NCI-H345 treated with DMSO at 0.1 percent for 48 hours (cell line): ENCODE results near the gene RASGRF1.
A peak's percentile ranks its signal among the peaks of the same experiment; 100 is the strongest.
"Not testable (repeated sequence)": the region's sequence is repeated elsewhere in the genome, so short reads cannot be mapped to it uniquely, and the experiment has no call there.

Experiments
- DNase-seq: peaks from one replicate; lab custom pipeline; 2025; ENCODE audit not compliant: unreplicated experiment; lab: John Stamatoyannopoulos, UW

Gene RASGRF1

DNA sequence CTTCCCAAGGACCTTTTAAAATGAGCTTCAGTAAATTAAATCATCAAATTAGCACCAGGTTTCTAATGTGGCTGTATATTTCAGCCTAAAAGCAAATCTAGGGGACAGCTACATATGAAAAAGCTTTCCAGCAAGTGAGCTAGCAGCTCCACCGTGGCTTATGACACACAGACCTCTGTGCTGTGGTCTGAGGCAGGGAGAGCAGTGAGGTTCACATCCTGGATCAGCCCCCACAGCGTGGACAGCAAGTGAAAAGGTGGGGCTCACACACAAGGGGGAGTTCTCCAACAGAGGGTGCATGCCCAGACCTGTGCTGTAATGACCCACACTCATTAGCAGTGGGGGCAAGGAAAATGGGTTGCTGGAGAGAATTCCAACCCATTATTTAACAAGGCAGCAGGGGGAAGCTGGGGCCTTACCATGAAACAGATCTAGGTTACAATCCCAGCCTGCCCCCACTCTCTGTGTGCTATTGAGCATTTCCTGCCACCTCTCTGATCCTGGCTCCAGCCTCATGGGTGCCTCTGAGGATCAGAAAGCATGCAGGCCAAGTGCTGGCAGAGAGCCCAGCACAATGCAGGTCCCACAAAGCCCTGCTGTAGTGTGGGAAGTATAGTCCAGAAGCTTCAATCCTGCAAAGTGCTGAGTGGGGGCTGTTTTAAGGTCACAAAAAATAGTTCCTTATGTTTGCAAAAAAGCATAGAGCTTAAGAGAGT lies 48.2 kb downstream of the RASGRF1 start:
- DNase-seq = no peak

- peak; percentile 68 for DNase-seq
Measured at GRCh38 chr15:79041601-79042168, 48.9 kb downstream of the RASGRF1 start.

GRCh38 chr15:79037848-79038247 lies 52.7 kb downstream of the RASGRF1 start:
- DNase-seq = no peak

DNA sequence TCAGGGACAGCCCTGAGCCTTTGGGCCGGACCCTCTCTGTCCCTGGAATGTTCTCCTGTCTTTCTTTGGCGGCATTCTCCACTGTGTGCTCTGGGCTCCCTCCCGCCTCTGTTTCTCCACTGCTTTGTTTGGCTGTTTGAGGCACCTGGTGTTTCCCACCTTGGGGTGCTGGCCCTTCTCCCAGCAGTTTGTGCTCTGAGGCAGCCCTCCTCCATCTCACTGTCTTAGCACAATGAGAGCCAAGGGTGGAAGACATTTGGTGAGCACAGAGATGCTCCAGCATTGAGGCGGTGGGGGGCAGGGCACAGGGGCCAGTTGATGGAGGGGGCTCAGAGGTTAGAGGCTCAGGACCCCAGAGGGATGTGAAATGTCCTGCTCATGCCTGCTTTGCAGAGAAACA lies 54.3 kb downstream of the RASGRF1 start:
- DNase-seq = no peak

DNA sequence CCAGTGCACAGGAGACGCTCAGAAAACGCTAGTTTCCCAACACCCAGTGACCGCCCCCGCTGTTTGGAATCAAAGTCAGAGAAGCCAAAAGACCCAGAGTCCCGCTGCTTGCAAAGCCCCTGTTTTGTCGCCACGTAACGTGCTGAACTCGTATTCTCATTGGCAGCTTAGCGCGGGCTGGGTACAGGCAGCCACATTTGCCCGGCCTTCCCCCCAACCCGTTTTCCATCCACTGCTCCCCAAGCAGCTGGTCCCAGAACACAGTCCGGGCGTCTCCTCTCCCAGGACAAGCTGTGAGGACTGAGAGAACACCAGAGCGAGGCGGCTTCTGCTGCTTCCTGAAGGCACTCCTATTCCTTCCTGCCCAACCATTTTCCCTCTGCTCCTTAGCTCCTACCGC lies 54.8 kb downstream of the RASGRF1 start:
- no peak for DNase-seq

GRCh38 chr15:79035111-79035601 lies 55.4 kb downstream of the RASGRF1 start:
- no peak for DNase-seq

- no peak for DNase-seq
Measured at GRCh38 chr15:79034284-79034683, 56.3 kb downstream of the RASGRF1 start.

DNA sequence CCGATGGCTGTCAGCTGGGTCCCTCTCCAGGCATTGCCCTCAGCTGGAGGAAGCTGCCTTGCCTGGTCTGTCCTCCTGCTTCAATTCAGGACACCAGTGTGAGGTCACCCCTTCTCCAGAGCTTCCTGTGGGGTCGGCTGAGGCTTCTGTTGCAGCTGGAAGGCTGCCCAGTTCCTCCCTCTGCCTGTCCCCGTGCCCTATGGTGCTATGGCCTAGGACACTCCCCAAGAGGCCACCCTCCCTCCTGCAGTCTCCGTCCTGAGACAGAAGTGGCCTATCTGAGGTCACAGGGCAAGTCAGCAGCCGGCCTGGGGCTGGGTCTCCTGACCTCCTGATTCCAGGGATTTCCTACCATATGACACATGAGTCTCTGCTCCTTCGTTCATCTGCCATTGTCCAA lies 57.9 kb downstream of the RASGRF1 start:
- DNase-seq = no peak

DNA sequence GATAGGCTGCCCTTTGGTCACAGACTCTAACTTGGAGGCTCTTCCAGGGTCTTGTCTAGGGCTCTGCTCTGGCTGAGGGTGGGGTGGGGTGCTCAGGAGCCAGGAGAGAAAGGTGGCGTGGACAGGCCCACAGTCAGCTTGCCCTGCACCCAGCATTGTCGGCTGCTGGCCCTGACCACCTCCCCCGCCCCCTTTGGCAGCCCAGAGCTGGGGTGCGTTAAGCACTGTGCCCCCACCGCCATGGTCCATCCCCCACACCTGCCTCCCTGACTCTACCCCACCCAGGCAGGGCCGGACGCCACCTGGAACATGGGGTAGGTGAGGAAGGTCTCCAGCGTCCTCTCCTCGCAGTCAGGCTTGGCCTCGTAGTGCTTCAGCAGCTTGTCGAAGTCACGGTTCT lies 58.8 kb downstream of the RASGRF1 start:
- DNase-seq = no peak

- no peak for DNase-seq
Measured at GRCh38 chr15:79031201-79031600, 59.4 kb downstream of the RASGRF1 start.

- no peak for DNase-seq
Measured at GRCh38 chr15:79030470-79030869, 60.1 kb downstream of the RASGRF1 start.

DNA sequence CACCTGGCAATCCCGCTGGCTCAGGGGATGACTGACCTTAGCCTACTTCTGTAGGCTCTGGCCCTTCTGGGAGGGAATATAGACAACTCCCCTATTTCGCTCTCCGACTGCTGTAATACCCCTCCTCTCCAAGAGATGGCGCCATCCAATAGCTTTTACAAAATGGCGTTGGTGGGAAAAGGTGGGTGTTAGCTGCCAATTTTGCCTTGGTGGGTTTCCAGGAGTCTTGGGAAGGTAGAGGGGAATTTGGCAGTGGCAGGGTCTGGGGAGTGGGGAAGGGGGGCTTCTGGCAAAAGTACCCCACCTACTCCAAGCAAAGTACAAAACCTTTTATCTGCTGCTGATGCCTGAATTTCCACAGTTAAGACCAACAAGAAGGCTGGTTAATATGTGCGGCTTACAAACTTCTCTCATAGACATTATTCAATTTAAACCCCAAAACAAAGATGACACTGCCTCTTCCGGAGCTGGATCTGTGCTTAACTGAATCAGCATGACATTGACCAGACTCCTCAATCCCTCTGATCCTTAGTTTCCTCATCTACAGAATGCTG lies 62.1 kb downstream of the RASGRF1 start:
- peak; percentile 14 for DNase-seq

- DNase-seq = no peak
Measured at GRCh38 chr15:79027532-79028410, 62.8 kb downstream of the RASGRF1 start.

DNA sequence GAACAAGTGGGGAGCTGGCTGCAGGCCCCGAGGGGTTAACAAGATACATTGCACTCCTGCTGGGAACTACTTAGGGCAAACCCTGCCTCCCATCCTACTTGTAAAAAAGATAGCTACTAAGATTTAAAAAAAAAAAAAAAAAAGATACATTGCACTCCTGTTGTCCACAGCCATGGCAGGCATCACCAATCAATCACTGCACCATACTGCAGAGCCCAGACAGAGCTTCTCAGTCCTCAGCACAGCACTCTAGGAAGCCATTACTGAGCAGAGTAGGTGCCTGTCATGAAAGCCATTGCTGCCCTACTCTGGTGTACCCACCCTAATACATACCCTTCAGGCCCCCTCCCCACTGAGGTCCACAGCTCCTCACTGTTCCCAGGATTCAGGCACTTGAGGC lies 64.8 kb downstream of the RASGRF1 start:
- DNase-seq = no peak

DNA sequence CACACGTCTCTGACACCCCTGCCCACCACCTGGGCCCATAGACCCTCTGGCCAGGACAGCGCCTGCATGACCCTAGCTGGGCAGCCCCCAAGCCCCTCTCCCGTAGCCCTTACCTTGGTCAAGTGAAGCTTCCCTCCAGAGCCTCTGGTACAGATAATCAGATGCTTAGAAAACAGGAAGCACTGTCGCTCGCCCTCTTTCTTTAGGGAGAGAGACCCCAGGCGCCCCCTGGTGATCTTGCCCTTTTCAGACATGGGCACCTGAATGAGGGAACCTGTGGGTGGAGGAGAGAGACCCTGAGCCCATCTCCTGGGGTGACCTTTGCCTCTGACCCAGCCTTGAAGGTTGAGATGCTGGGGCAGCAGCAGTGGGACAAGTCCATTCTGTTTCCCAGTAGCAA lies 65.4 kb downstream of the RASGRF1 start:
- no peak for DNase-seq

GRCh38 chr15:79024493-79024892 lies 66.1 kb downstream of the RASGRF1 start:
- not testable (repeated sequence) for DNase-seq

DNA sequence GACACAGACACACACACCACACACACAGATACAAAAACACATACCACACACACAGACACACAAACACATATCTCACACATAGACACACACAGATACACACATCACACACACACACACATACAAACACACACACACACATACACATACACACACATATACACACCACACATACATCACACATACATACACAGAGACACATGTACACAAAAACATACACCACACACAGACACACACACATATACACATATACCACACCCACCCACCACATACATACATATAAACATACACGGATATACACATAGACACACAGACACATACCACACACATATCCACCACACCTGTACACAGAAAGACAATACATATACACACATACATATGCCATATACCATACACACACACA lies 66.7 kb downstream of the RASGRF1 start:
- DNase-seq = no peak

- no peak for DNase-seq
Measured at GRCh38 chr15:79023546-79023890, 67.1 kb downstream of the RASGRF1 start.

GRCh38 chr15:79018960-79019359 lies 71.6 kb downstream of the RASGRF1 start:
- no peak for DNase-seq

DNA sequence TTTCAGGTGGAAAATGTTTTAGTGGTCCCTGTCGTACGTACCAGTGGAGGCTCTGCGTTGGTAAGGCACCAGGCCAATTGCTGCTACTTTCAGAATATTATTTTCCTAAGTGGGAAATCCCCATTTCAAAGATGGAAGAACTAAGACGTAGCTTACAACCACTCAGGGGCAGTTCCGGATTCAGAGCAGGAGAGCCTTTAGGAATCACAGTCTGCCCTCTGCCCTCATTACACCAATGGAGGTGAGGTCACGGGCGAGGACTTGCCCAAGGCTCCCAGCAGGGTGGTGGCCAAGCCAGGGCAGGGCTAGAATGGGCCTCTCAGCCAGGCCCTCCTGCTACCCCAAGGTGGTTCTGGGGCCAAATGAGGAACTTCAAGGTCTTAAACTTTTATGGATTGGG lies 72.6 kb downstream of the RASGRF1 start:
- no peak for DNase-seq

DNA sequence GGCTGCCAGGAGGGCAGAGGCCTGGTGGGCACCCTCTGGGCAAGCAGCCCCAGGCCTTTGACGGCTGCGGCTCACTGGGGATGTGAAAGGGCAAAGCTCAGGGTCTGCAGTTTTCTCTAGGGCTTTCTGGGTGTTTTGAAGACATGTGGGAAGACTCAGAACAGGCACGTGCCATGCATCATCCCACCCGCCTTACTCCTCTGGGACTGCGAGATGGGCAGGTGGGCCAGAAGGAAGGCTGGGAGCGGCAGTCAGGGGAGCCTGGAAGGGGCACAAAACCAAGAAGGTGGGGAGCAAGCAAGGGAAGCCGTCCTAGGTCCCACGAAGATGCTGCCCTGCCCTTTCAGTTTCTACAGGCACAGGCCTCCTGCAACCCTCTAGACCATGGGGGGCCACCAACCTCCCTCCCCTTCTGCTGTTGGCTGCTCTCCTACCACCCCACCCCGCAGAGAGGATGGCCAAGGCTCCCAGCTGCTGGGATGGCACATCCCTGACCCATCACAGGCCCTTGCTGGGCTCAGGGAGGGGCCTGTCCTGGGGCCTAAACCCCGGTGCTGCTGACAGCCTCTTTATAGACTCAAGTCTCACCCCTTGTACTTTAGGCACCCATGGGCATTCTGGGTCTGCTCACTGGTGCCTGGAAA lies 73.9 kb downstream of the RASGRF1 start:
- no peak for DNase-seq
